Bronchial epithelial cell (primary cell): ENCODE results near the gene SELENOP. TPM values are rescaled to one million over a fixed set of nuclear protein-coding genes. Genes with fewer than 3 reads are reported as not detected.

Source experiments
- DNase-seq: peaks from one replicate; pipeline ENCODE4 v3.0.0-alpha.2; 2010; ENCODE audit warnings: low read depth
- FAIRE-seq: peaks from 2 replicates; lab custom pipeline; 2011; peaks lifted over from hg19 to GRCh38; lab: Jason Lieb, UNC
- H3K27me3 ChIP-seq: 2 replicates; pipeline ENCODE4 v1.5.1; 2011; ENCODE audit warnings: low read length; ENCODE audit not compliant: control insufficient read depth, insufficient read depth
- H3K36me3 ChIP-seq: 2 replicates; pipeline ENCODE4 v1.5.1; 2011; ENCODE audit warnings: low read length; ENCODE audit not compliant: control insufficient read depth, insufficient read depth
- H3K4me3 ChIP-seq: 2 replicates; pipeline ENCODE4 v1.5.1; 2011; ENCODE audit warnings: mild to moderate bottlenecking, low read depth, low read length, control low read depth
- total RNA-seq: library from RNA; depleted of rRNA; stranded (reverse); fragments of >200 nt; gene quantifications from 2 replicates; pipeline ENCODE4 v1.2.1, GENCODE V29; 2014
- TF ChIP-seq, protein P1 (sequence below): IDR thresholded peaks from 2 replicates; pipeline ENCODE4 v1.5.1; 2011; ENCODE audit warnings: mild to moderate bottlenecking, moderate library complexity, low read length, control low read depth, inconsistent platforms; ENCODE audit not compliant: insufficient read depth, severe bottlenecking

Gene SELENOP
- total RNA-seq, 1 donor from 2014 or later, result 5.8 TPM

DNA sequence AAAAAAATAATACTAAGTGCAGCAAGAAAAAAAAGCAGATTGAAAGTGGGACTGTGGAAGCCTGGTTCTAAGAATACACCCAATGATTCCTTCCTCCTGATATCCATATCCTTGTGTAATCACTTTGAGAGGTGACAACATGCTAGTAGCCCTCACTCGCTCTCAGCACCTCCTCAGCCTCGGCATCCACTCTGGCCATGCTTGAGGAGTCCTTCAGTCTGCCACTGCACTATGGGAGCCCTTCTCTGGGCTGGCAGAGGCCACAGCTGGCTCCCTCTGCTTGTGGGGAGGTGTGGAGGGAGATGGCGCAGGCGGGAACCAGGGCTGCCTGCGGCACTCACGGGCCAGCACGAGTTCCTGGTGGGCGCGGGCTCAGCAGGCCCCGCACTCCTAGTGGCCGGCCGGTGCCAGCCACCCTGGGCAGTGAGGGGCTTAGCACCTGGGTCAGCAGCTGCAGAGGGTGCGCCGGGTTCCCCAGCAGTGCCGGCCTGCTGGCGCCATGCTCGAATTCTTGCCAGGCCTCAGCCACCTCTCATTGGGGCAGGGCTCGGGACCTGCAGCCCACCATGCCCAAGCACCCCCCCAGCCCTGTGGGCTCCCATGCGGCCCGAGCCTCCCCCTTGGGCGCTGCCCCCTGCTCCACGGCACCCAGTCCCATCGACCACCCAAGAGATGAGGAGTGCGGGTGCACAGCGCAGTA lies 24.5 kb upstream of the SELENOP start:
- no peaks in the 10 kb centered on the region for H3K27me3 ChIP-seq
- TF ChIP-seq, protein P1, sequence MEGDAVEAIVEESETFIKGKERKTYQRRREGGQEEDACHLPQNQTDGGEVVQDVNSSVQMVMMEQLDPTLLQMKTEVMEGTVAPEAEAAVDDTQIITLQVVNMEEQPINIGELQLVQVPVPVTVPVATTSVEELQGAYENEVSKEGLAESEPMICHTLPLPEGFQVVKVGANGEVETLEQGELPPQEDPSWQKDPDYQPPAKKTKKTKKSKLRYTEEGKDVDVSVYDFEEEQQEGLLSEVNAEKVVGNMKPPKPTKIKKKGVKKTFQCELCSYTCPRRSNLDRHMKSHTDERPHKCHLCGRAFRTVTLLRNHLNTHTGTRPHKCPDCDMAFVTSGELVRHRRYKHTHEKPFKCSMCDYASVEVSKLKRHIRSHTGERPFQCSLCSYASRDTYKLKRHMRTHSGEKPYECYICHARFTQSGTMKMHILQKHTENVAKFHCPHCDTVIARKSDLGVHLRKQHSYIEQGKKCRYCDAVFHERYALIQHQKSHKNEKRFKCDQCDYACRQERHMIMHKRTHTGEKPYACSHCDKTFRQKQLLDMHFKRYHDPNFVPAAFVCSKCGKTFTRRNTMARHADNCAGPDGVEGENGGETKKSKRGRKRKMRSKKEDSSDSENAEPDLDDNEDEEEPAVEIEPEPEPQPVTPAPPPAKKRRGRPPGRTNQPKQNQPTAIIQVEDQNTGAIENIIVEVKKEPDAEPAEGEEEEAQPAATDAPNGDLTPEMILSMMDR, result no peak
- no peaks in the 10 kb centered on the region for H3K36me3 ChIP-seq
- DNase-seq (no peak), FAIRE-seq (peak; percentile 40)
- H3K4me3 ChIP-seq, result no peak overlapping the region

DNA sequence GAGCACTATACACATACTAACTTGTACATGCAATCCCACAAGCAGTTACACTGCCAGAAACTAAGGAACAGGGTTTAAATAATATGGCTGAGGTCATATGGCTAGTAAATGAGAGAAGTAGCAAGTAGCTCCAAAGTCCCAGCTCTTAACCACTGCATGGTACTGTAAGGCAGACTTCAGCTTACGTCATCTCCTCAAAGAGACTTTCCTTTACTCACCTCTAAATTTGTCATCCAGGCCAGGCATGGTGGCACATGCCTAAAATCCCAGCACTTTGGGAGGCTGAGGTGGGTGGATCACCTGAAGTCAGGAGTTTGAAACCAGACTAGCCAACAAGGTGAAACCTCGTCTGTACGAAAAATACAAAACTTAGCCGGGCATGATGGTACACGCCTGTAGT lies 20.4 kb upstream of the SELENOP start:
- TF ChIP-seq, protein P1, result no peak
- no peak overlapping the region for H3K4me3 ChIP-seq
- no peaks in the 10 kb centered on the region for H3K36me3 ChIP-seq
- DNase-seq (peak; percentile 47), FAIRE-seq (no peak)
- H3K27me3 ChIP-seq, result no peaks in the 10 kb centered on the region

DNA sequence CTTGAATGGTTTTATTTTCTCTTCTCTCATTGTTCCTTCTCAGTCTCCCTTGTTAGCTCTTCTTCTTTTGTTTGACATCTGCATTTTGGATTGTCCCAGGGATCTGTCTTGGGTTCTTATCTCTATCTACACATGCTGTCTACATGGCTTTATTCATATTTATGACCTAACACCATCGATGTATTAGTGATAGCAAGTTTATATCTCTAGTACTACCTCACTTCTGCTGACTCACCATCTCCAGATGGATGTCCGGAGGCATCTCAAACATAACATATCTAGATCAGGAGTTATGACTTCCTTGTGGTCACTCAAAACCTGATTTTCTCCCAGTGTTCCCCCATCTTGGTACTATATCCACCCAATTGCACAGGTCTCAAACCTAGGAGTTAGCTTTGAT lies 19.2 kb upstream of the SELENOP start:
- Histone ChIP-seq H3K36me3 (no peaks in the 10 kb centered on the region), H3K27me3 (no peaks in the 10 kb centered on the region), H3K4me3 (no peak overlapping the region)
- TF ChIP-seq, protein P1, result no peak
- DNase-seq (no peak), FAIRE-seq (no peak)

DNA sequence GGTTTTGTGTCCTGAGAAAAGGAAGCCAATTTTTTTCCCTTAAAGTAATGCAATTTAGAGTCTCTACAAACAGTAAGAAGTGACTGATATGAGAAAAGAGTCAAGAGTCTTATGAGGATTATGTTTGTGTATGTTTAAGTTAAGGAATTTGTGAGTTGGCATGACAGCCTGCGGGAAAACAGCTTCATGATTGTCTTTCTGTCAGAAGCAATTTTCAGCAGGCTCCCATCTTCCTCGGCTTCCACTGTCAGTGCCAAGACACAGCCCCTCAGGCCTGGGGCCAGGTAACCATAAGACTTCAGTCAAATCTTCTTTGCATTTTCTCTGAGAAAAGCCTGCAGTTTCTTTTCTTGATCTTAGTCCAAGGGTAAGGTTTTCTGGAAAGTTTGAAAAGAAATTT lies 17.0 kb upstream of the SELENOP start:
- no peak for DNase-seq
- Histone ChIP-seq H3K4me3 (no peak overlapping the region), H3K36me3 (no peaks in the 10 kb centered on the region), H3K27me3 (no peaks in the 10 kb centered on the region)
- no peak for FAIRE-seq
- TF ChIP-seq, protein P1, result no peak

DNA sequence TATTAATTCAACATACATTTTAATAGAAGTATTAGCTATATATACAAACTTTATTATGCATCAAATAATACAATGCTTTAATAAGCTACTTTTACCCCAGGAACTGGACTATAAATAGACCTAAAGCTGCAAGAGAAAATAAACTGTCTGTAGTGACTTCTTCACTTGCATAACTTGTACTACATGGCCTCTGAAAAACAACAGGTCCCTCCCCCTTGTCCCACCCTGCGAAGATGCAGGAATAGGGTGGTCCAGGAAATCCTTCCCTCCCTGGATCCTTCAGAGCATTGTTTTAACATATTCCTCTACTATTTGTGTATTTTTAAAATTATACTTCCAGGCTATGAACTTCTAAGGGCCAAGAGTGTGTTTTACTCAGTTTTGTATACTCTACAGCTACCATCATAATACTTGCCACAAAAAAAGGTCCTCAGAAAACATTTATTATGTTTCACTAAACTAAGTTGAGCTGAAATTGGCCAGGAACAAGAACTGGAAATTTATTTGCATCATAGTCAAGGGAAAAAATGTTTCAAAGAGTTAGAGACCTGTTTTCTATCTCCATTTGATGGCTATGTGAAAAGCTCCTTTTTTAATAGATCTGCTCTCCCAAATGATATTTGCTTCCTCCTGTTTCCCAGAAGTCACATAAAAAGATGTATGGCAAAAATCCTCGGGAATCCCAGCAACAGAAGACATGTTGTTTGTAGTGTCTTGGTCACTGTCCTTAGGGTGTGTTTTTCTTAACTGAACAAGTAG lies 15.2 kb upstream of the SELENOP start:
- H3K27me3 ChIP-seq, result no peaks in the 10 kb centered on the region
- no peak overlapping the region for H3K4me3 ChIP-seq
- H3K36me3 ChIP-seq, result no peaks in the 10 kb centered on the region
- TF ChIP-seq, protein P1, result no peak
- FAIRE-seq, result no peak
- DNase-seq, result no peak
